ENCODE measurements around the gene ZNF565.
"Not testable (repeated sequence)": the region's sequence is repeated elsewhere in the genome, so short reads cannot be mapped to it uniquely, and the experiment has no call there.

The ZNF565 gene

GRCh38 chr19:36201684-36202083 is 12.8 kb downstream of the ZNF565 start:
- Histone ChIP-seq H3K79me2 (ENCODE audit: insufficient read depth, low read length) (no peaks in the 10 kb centered on the region), H3K27me3 (ENCODE audit: insufficient read depth, low read length, poor library complexity, severe bottlenecking) (no peaks in the 10 kb centered on the region), H2AFZ (ENCODE audit: low read length) (no peak overlapping the region), H3K4me1 (ENCODE audit: insufficient read depth, low read length, poor library complexity, severe bottlenecking) (no peaks in the 10 kb centered on the region), H3K9ac (ENCODE audit: low read depth, low read length, poor library complexity, severe bottlenecking) (no peak overlapping the region), H3K4me3 (ENCODE audit: low read length, poor library complexity, severe bottlenecking) (no peak overlapping the region), H3K9me2 (replicated peaks; ENCODE audit: low read depth, low read length) (no peaks in the 10 kb centered on the region), H3K9me3 (ENCODE audit: insufficient read depth, low read depth, low read length) (no peaks in the 10 kb centered on the region), H3K36me3 (ENCODE audit: insufficient read depth, low read length) (no peaks in the 10 kb centered on the region), H3F3A (ENCODE audit: low read depth) (no peaks in the 10 kb centered on the region), H4K20me1 (ENCODE audit: insufficient read depth, low read length, poor library complexity, severe bottlenecking) (no peaks in the 10 kb centered on the region), H3K4me2 (ENCODE audit: low read depth, low read length, poor library complexity, severe bottlenecking) (no peak overlapping the region)
- TF ChIP-seq CTCF (conservative IDR thresholded peaks at IDR 0.05; ENCODE audit: low read length) = no peak
- TF ChIP-seq EZH2phosphoT487 (IDR thresholded peaks at IDR 0.05; ENCODE audit: borderline replicate concordance) = no peak

DNA sequence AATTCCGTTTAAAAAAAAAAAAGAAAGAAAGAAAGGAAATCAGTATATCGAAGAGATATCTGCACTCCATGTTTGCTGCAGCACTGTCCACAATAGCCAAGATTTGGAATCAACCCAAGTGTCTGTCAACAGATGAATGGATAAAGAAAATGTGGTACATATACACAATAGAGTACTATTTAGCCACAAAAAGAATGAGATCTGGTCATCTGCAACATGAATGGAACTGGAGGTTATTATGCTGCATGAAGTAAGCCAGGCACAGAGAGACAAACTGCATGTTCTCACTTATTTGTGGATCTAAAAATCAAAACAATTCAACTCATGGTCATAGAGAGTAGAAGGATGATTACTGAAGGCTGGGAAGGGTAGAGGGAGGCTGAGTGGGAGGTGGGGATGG is 16.3 kb downstream of the ZNF565 start:
- TF ChIP-seq CTCF (conservative IDR thresholded peaks at IDR 0.05; ENCODE audit: low read length) (no peak), EZH2phosphoT487 (IDR thresholded peaks at IDR 0.05; ENCODE audit: borderline replicate concordance) (no peak)
- Histone ChIP-seq H3K4me2 (ENCODE audit: low read depth, low read length, poor library complexity, severe bottlenecking) (no peak overlapping the region), H4K20me1 (ENCODE audit: insufficient read depth, low read length, poor library complexity, severe bottlenecking) (no peaks in the 10 kb centered on the region), H3K4me1 (ENCODE audit: insufficient read depth, low read length, poor library complexity, severe bottlenecking) (no peaks in the 10 kb centered on the region), H3K9me3 (ENCODE audit: insufficient read depth, low read depth, low read length) (no peaks in the 10 kb centered on the region), H3K79me2 (ENCODE audit: insufficient read depth, low read length) (no peaks in the 10 kb centered on the region), H3K36me3 (ENCODE audit: insufficient read depth, low read length) (peaks cover 4% of the 10 kb centered on the region; the same call in 1 of the 2 replicates), H3K4me3 (ENCODE audit: low read length, poor library complexity, severe bottlenecking) (no peak overlapping the region), H3K9me2 (replicated peaks; ENCODE audit: low read depth, low read length) (no peaks in the 10 kb centered on the region), H2AFZ (ENCODE audit: low read length) (no peak overlapping the region), H3K9ac (ENCODE audit: low read depth, low read length, poor library complexity, severe bottlenecking) (no peak overlapping the region), H3F3A (ENCODE audit: low read depth) (no peaks in the 10 kb centered on the region), H3K27me3 (ENCODE audit: insufficient read depth, low read length, poor library complexity, severe bottlenecking) (no peaks in the 10 kb centered on the region)

- Histone ChIP-seq H3K4me2 (ENCODE audit: low read depth, low read length, poor library complexity, severe bottlenecking) (no peak overlapping the region), H3F3A (ENCODE audit: low read depth) (no peaks in the 10 kb centered on the region), H4K20me1 (ENCODE audit: insufficient read depth, low read length, poor library complexity, severe bottlenecking) (no peaks in the 10 kb centered on the region), H3K9me3 (ENCODE audit: insufficient read depth, low read depth, low read length) (no peaks in the 10 kb centered on the region), H3K4me3 (ENCODE audit: low read length, poor library complexity, severe bottlenecking) (no peak overlapping the region), H3K79me2 (ENCODE audit: insufficient read depth, low read length) (no peaks in the 10 kb centered on the region), H2AFZ (ENCODE audit: low read length) (no peak overlapping the region), H3K27me3 (ENCODE audit: insufficient read depth, low read length, poor library complexity, severe bottlenecking) (no peaks in the 10 kb centered on the region), H3K4me1 (ENCODE audit: insufficient read depth, low read length, poor library complexity, severe bottlenecking) (no peaks in the 10 kb centered on the region), H3K9me2 (replicated peaks; ENCODE audit: low read depth, low read length) (no peaks in the 10 kb centered on the region), H3K9ac (ENCODE audit: low read depth, low read length, poor library complexity, severe bottlenecking) (no peak overlapping the region), H3K36me3 (ENCODE audit: insufficient read depth, low read length) (peaks cover 4% of the 10 kb centered on the region; the same call in 1 of the 2 replicates)
- TF ChIP-seq EZH2phosphoT487 (IDR thresholded peaks at IDR 0.05; ENCODE audit: borderline replicate concordance) (no peak), CTCF (conservative IDR thresholded peaks at IDR 0.05; ENCODE audit: low read length) (no peak)
Observed at GRCh38 chr19:36196249-36196648, 18.2 kb downstream of the ZNF565 start.

DNA sequence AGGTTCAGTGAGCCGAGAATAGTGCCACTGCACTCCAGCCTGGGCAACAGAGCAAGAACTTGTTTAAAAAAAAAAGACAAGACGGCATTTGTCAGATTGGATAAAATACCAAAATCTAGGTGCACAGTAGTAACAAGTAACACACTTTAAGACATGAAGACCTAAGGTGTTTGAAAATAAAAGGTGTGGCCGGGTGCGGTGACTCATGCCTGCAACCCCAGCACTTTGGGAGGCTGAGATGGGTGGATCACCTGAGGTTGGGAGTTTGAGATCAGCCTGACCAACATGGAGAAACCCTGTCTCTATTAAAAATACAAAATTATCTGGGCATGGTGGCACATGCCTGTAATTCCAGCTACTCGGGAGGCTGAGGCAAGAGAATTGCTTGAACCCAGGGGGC is 27.7 kb downstream of the ZNF565 start:
- H3K79me2 ChIP-seq (ENCODE audit: insufficient read depth, low read length) = not testable (repeated sequence)

More for the DNA sequence above, 27.7 kb downstream of the ZNF565 start:
- not testable (repeated sequence) for H3K9me3 ChIP-seq (ENCODE audit: insufficient read depth, low read depth, low read length); H4K20me1 ChIP-seq (ENCODE audit: insufficient read depth, low read length, poor library complexity, severe bottlenecking); H3K36me3 ChIP-seq (ENCODE audit: insufficient read depth, low read length); H3F3A ChIP-seq (ENCODE audit: low read depth); H3K9ac ChIP-seq (ENCODE audit: low read depth, low read length, poor library complexity, severe bottlenecking); H3K9me2 ChIP-seq (replicated peaks; ENCODE audit: low read depth, low read length); H3K4me1 ChIP-seq (ENCODE audit: insufficient read depth, low read length, poor library complexity, severe bottlenecking); H3K4me3 ChIP-seq (ENCODE audit: low read length, poor library complexity, severe bottlenecking); H3K4me2 ChIP-seq (ENCODE audit: low read depth, low read length, poor library complexity, severe bottlenecking); H2AFZ ChIP-seq (ENCODE audit: low read length); H3K27me3 ChIP-seq (ENCODE audit: insufficient read depth, low read length, poor library complexity, severe bottlenecking)
